Endothelial cell of umbilical vein (primary cell): ENCODE results near the gene INIP.

Experiments used
- EZH2 ChIP-seq: IDR thresholded peaks from 2 replicates; pipeline ENCODE4 v1.6.1; 2012; ENCODE audit warnings: borderline replicate concordance, low read depth, mild to moderate bottlenecking, moderate library complexity, low read length, inconsistent platforms; ENCODE audit not compliant: severe bottlenecking
- POLR2AphosphoS5 ChIP-seq: IDR thresholded peaks from 2 replicates; pipeline ENCODE4 v1.6.1; 2012; ENCODE audit warnings: low read depth, mild to moderate bottlenecking, control low read depth, low read length, moderate library complexity; ENCODE audit not compliant: insufficient read depth
- TF ChIP-seq, protein P1 (sequence below), 2 donors: IDR thresholded peaks; 1 replicate in 1 of 2; 2 replicates in 1 of 2; pipeline ENCODE4 v1.5.1; 2011; ENCODE audit warnings: low read length in 2 of 2, mild to moderate bottlenecking in 2 of 2, moderate library complexity in 2 of 2, control low read depth in 1 of 2, inconsistent platforms in 1 of 2, low read depth in 1 of 2; ENCODE audit not compliant: insufficient read depth in 1 of 2; ENCODE audit errors: extremely low read depth in 1 of 2
- TF ChIP-seq, protein P2 (sequence below): IDR thresholded peaks from 2 replicates; pipeline ENCODE4 v1.6.1; 2011; ENCODE audit not compliant: insufficient read depth, insufficient read length

DNA sequence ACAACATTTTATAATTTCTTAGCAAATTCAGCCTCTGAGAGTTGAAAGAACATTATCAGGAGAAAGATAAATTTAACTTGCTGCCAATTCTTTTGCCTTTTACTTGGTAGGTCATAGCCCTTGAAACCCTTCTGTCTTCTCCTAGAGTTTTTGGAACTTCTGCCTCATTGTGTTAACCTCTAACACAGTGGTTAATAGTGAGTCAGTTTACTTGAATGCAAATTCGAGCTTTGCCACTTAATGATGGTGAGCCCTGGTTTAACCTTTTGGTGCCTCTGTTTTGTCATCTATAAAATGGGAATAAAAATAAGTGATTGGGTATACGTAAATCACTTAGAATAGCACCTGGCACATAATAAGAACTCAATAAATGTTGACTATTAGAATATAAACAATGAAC, 1.8 kb upstream of the INIP start:
- TF ChIP-seq, protein P1, sequence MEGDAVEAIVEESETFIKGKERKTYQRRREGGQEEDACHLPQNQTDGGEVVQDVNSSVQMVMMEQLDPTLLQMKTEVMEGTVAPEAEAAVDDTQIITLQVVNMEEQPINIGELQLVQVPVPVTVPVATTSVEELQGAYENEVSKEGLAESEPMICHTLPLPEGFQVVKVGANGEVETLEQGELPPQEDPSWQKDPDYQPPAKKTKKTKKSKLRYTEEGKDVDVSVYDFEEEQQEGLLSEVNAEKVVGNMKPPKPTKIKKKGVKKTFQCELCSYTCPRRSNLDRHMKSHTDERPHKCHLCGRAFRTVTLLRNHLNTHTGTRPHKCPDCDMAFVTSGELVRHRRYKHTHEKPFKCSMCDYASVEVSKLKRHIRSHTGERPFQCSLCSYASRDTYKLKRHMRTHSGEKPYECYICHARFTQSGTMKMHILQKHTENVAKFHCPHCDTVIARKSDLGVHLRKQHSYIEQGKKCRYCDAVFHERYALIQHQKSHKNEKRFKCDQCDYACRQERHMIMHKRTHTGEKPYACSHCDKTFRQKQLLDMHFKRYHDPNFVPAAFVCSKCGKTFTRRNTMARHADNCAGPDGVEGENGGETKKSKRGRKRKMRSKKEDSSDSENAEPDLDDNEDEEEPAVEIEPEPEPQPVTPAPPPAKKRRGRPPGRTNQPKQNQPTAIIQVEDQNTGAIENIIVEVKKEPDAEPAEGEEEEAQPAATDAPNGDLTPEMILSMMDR (IDR thresholded peaks at IDR 0.05; ENCODE audit: extremely low read depth in 1 of 2, insufficient read depth in 1 of 2, low read depth in 1 of 2, low read length in 2 of 2) = no peak
- TF ChIP-seq POLR2AphosphoS5 = no peak
- TF ChIP-seq EZH2 = no peak
- TF ChIP-seq, protein P2, sequence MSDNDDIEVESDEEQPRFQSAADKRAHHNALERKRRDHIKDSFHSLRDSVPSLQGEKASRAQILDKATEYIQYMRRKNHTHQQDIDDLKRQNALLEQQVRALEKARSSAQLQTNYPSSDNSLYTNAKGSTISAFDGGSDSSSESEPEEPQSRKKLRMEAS = no peak
